NCI-H2196 (cell line): ENCODE results near the gene KIAA0825.
"Not testable (repeated sequence)": the region's sequence is repeated elsewhere in the genome, so short reads cannot be mapped to it uniquely, and the experiment has no call there.

Experiments
- DNase-seq: peaks from one replicate; lab custom pipeline; 2025; ENCODE audit not compliant: unreplicated experiment; lab: John Stamatoyannopoulos, UW

KIAA0825 gene

GRCh38 chr5:94595281-94595840 is 23.0 kb downstream of the KIAA0825 start:
- no peak for DNase-seq

DNA sequence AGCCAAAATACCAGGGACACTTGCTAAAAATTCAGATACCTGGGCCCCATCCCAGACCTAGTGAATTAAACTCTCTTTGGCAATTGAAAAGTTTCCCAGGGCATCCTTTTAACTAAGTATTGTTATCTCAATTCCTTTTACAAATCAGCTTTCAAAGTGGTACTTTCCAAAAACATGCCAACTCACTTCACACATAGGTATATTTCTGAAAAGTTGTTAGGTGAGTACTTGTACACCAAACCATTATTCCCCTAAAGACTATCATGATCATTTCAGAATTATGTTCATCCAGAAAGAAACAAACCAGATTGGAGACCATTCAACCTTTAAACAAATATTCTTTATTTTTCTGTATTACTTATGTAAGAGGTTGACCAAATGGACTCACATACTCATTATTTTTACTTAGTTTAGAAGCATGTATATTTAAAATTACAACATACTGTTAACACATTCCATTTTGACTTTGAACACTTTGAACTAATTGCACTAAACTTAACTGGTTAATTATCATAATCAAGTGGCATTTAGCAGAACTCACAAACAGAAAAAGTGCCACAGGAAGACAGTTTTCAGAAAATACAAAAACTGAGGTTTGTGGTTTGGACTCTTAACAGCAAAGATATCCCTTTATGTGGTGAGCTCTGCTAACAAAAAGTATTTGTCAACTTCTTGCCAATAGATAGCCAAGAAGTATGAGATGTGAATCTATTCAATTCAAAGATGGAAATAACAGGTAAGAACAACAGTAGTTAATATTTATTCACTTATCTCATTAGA is 40.7 kb downstream of the KIAA0825 start:
- no peak for DNase-seq

DNA sequence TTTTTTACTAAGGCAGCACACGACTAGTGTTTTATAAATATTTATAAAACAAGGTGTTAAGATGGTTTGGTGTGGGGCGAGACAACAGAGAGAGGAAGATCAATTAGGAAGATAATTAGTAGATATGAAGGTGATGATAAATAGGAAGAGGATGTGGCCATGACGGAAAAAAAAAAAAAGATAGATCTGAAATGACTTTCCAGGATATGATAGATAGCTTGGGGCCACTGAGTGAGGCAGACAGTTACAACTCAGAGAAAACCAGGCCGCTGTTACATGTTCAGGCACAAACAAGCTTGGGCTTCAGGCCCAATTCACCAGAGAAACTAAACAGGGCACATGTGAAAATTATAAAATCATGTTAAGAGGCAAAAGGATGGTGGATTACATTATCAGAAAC is 43.2 kb downstream of the KIAA0825 start:
- DNase-seq = no peak

- not testable (repeated sequence) for DNase-seq
Measured at GRCh38 chr5:94573349-94573748, 45.1 kb downstream of the KIAA0825 start.

- DNase-seq = no peak
Measured at GRCh38 chr5:94571415-94571814, 47.0 kb downstream of the KIAA0825 start.

DNA sequence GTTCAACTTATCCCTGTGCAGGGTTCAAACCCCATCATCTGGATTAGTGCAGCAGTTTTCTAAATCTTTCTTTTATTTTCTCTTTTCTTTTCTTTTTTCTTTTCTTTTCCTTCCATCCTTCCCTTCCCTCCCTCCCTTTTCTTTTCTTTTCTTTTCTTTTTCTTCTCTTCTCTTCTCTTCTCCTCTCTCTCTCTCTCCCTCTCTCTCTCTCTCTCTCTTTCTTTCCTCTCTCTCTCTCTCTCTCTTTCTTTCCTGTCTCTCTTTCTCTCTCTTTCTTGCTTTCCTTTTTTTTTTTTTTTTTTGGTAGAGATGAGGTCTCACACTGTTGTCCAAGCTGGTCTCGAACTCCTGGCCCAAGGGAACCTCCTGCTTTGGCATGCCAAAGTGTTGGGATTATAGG is 53.6 kb downstream of the KIAA0825 start:
- DNase-seq = no peak

- DNase-seq = peak; percentile 70
Measured at GRCh38 chr5:94562327-94562971, 56.0 kb downstream of the KIAA0825 start.

DNA sequence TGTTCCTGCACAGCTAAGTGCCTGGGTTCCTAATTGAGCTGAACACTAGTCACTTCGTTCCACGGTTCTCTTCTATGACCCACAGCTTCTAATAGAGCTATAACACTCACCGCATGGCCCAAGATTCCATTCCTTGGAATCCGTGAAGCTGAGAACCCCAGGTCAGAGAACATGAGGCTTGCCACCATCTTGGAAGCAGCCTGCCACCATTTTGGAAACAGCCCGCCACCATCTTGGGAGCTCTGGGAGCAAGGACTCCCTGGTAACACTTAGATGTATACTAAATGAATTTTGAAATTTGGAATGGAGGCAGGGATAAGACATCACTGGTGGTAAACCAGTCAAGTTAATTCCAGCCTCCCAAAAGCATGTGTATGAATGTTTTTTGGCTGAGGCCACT is 60.4 kb downstream of the KIAA0825 start:
- DNase-seq = no peak

- DNase-seq = no peak
Measured at GRCh38 chr5:94551858-94552257, 66.5 kb downstream of the KIAA0825 start.

DNA sequence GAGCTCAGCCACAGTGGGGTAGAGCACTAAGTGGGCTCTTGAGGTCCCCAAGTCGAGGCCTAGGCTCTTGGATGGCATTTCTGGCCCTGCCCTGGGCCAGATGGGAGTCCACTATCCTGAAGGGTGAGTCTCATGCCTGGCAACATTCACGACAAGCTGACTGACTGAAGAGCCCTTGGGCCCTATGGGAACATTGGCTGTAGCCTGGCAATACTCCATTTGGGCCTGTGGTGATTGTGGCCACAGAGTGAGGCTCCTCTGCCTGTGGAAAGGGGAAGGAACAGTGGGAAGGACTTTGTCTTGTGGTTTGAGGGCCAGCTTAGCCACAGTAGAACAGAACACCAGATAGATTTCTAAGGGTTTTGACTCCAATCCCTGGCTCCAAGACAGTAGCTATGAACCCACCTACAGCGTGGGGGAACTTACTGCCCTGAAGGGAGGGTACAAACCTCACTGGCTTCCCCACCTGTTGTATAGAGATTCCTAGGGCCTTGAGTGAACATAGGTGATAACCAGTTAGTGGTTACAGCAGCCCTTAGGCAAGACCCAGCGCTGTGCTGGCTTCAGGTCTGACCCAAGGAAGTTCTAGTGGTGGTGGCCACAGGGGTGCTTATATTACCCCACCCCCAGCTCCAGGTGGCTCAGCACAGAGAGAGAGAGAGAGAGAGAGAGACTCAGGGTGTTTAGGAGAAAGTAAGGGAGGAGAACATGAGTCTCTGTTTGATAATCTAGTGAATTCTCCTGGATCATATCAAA is 72.4 kb downstream of the KIAA0825 start:
- DNase-seq = no peak

DNA sequence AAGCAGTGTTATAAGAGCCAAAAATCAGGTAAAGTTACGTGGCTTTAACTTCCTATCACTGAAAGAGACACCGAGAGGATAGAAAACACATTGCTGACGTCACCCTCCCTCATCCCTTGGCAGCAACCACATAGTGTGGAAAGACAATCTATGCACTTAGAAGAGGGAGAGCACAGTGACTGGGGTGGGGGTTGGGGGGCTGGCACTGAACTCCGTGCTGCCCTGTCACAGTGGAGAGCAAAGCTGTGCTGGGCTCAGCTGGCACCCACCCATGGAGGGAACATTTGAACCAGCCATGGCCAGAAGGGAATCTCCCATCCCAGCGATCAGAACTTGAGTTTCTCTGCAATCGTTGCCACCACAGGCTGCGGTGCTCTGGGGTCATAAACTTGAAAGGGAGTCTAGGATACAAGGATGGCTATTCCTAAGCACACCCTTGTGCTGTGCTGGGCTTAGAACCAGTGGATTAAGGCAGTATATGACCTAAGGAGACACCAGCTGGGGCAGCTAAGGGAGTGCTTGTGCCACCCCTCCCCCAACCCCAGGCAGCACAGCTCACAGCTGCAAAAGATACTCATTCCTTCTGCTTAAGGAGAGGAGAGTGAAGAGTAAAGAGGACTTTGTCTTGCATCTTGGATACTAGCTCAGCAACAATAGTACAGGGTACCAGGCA is 73.4 kb downstream of the KIAA0825 start:
- no peak for DNase-seq

- peak; percentile 11 for DNase-seq
Measured at GRCh38 chr5:94544031-94544650, 74.3 kb downstream of the KIAA0825 start.

DNA sequence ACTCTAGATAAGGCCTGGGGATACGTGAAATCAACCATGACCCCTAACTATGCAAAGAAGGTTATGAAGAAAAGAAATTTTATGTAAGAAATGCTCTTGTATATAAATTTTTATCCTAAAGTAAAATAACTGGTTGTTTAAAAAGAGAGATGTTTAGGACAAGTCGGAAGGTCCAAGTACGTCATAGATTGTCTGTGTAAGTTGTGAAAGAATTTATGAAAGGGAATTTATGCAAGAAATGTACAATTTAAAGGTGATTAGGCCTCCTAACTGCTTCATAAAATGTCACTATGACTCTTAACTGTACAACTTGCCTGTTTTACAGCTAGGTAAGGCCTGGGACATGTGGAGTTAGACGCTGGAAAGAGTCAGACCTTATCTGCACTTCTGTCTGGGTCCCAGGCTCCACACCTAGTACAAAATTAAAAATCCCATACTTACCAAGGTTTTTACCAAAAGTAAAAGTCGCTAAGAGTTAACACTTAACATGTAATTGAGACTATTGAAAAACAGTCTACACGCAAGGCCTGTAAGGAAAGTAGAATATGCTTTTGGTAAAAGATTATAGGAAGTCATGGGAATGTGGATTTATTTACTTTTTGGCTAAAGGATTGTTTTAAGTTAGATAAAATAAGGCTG is 77.4 kb downstream of the KIAA0825 start:
- DNase-seq = no peak

- DNase-seq = no peak
Measured at GRCh38 chr5:94538260-94538659, 80.1 kb downstream of the KIAA0825 start.

DNA sequence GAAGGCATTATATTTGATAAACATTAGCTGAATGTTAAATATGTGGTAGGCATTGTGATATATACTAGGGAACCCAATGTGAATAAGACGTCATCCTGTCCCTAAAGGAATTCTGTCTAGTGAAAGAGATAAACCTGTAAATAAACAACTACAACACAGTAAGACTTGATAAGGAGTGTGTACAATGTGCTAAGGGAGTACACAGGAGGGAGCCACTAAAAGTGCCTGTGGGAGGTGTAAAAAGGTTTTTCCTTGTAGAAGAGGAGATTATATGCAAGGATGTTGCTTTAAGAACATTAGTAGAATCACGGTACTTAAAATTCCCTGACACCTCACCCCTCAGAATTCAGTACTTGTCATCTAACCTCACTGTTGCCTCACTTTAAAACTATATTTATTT is 91.7 kb downstream of the KIAA0825 start:
- no peak for DNase-seq

DNA sequence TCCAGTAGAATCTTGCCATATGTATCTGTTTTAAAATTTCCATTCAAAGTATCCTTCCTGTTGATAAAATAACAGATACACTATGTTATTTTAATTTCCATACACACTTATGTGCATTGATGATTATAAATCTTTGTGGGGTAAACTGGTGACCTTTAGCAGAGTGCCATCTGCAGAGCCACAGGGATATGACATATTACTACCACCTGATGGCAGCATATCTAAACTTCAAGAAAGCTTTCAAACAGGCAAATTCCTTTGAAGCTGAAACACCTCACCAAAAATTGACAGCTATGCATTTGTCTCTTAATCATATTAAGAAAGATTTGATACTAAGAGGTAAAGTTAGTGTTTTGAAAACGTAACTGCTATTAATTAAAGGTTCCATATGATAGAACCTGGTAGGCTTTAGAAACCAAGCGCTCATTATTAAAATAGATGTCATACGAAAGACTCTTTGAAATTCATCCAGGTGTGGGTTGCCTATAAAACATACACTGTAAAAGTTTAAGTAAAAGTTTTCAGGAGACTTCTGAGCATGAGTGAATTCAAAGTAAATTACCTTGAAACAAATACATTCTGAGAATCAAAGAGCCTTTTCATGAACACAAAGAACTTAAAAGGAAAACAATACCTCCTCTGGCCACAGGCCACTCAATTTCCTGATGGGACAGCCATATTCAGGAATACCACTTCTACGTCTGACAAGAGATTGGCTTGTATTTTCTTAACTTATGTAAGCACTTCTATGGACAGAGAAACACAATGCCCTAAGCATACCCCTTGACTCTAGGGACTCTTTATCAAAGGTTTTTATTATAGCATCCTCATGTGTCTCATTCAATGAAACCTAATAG is 93.3 kb downstream of the KIAA0825 start:
- peak; percentile 45 for DNase-seq

- DNase-seq = no peak
Measured at GRCh38 chr5:94523018-94523417, 95.4 kb downstream of the KIAA0825 start.

DNA sequence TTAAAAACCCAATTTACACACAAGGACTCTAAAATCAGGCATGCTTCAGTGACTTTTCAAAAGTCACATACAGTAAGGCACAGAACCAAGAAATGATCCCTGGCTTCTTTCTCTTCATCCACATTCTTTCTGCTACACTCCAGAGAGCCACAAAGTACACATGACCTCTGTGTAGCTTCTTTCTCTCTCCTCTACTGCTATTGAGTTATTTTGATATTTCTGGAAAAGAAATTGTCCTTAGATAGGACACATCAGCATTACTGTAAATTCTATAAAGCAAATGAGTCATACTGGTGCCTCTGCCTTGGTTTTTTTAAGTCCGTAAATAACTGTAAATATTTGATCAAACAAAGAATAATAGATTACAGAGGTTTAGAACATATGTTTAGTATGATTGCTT is 96.3 kb downstream of the KIAA0825 start:
- DNase-seq = peak; percentile 16
